ENCODE measurements around the gene SLC7A6. TPM values are rescaled to one million over a fixed set of nuclear protein-coding genes. Genes with fewer than 3 reads are reported as not detected.

The SLC7A6 gene
- total RNA-seq, 2 experiments from 2014 or later, result 53.1 to 79.5 TPM

DNA sequence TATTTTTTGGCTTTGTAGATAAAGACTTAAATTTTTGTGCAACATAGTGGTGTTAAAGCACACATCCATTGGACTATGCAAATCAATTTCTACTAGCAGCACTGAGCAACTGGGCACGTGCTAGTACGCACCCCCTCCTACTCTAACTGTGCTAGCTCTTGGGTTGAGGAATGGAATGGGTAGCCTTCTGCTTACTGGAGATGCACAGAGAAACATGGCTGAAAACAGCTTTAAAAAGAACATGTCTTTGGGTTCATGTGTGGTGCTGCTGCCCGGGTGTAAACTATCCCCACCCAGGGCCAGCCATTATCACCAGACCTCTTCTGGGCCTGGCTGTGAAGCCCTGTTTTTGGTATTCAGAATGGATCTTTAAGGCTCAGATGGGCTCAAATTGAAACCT lies 35.7 kb upstream of the SLC7A6 start:
- Histone ChIP-seq H3K9me2 (ENCODE audit: insufficient read depth, low read length) (no peaks in the 10 kb centered on the region), H3K4me3 (ENCODE audit: low read depth, low read length, poor library complexity, severe bottlenecking) (no peak overlapping the region), H3K36me3 (ENCODE audit: insufficient read depth, low read length) (peaks cover 32% of the 10 kb centered on the region; the same call in 1 of the 2 replicates), H3K4me1 (ENCODE audit: insufficient read depth, low read length, poor library complexity, severe bottlenecking) (peaks cover 35% of the 10 kb centered on the region), H2AFZ (ENCODE audit: low read length) (no peak overlapping the region), H3K27ac (ENCODE audit: low read depth, low read length, poor library complexity, severe bottlenecking) (no peak overlapping the region), H4K20me1 (ENCODE audit: insufficient read depth, low read length) (no peaks in the 10 kb centered on the region), H3K4me2 (ENCODE audit: low read length) (no peak overlapping the region), H3K9me3 (ENCODE audit: low read length) (no peaks in the 10 kb centered on the region), H3K79me2 (ENCODE audit: insufficient read depth, low read depth, low read length) (no peaks in the 10 kb centered on the region)
- BruUV-seq (replicated peaks), result no TSS peak
- CTCF ChIA-PET (ENCODE audit: unreplicated experiment), result interaction anchor here (1.5 kb wide), 1 partner anchor 135 kb away, joined by 8 read pairs; no protein-coding TSS in a partner anchor
- intact Hi-C loops (cut with micrococcal nuclease; ENCODE audit: unreplicated experiment), result loop anchor here (1.0 kb wide), 4 partner anchors 134 to 235 kb away; no protein-coding TSS in a partner anchor
- POLR2A ChIA-PET, result interaction anchor here (0.8 to 1.6 kb wide), 3 partner anchors 144 to 158 kb away, joined by 3 to 9 read pairs (median 6); no protein-coding TSS in a partner anchor
- DNase-seq (ENCODE audit: low spot score), result no peak
- TF ChIP-seq, protein P1, sequence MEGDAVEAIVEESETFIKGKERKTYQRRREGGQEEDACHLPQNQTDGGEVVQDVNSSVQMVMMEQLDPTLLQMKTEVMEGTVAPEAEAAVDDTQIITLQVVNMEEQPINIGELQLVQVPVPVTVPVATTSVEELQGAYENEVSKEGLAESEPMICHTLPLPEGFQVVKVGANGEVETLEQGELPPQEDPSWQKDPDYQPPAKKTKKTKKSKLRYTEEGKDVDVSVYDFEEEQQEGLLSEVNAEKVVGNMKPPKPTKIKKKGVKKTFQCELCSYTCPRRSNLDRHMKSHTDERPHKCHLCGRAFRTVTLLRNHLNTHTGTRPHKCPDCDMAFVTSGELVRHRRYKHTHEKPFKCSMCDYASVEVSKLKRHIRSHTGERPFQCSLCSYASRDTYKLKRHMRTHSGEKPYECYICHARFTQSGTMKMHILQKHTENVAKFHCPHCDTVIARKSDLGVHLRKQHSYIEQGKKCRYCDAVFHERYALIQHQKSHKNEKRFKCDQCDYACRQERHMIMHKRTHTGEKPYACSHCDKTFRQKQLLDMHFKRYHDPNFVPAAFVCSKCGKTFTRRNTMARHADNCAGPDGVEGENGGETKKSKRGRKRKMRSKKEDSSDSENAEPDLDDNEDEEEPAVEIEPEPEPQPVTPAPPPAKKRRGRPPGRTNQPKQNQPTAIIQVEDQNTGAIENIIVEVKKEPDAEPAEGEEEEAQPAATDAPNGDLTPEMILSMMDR (conservative IDR thresholded peaks at IDR 0.05; ENCODE audit: low read length), result no peak
- no peak for TF ChIP-seq EZH2phosphoT487 (IDR thresholded peaks at IDR 0.05; ENCODE audit: borderline replicate concordance, low read depth, low read length)

DNA sequence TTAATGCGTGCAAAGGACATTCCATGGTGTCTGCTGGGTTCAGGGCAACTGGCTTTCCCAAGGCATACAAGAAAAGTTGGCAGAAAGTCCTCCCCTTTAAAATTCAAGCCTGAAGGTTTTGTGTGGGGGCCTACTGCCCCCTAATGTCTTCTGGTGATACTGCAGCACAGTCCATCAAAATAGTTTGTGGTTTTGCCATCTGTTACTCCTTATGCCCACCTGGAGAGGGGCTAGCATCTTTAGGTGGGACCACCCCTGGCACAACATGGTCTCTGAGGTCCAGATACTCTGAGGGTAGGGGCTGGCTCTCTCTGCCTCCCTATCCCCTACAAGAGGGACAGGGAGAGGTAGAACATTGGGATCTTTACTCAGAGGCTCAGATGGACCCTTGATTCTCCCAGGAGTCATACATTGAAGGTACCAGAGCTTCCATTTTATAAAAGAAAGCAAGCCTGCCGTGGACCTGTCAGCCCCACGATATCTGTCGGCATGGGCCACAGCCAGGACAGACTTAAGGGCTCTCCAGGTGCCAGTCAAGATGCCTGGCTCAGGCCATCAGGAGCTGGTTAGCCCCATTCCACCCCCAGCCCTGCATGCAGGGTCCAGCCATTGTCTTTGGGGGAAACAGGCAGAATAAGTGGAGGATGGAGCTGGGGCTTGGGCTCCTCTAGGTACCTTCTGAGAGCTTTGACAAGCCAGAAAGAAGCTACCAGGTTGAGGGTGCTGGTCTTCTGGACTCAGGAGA lies 34.7 kb upstream of the SLC7A6 start:
- no peaks in the 10 kb centered on the region for H3K9me2 ChIP-seq (ENCODE audit: insufficient read depth, low read length)
- H3K36me3 ChIP-seq (ENCODE audit: insufficient read depth, low read length), result peaks cover 32% of the 10 kb centered on the region; the same call in 1 of the 2 replicates
- H3K4me1 ChIP-seq (ENCODE audit: insufficient read depth, low read length, poor library complexity, severe bottlenecking), result peaks cover 44% of the 10 kb centered on the region
- BruUV-seq (replicated peaks), result no TSS peak
- no peak overlapping the region for H3K4me3 ChIP-seq (ENCODE audit: low read depth, low read length, poor library complexity, severe bottlenecking)
- H3K9me3 ChIP-seq (ENCODE audit: low read length), result no peaks in the 10 kb centered on the region
- ChIA-PET POLR2A (no interaction called here), CTCF (ENCODE audit: unreplicated experiment) (no interaction called here)
- intact Hi-C loops (cut with micrococcal nuclease; ENCODE audit: unreplicated experiment), result loop anchor here (1.0 kb wide), 4 partner anchors 135 to 236 kb away; no protein-coding TSS in a partner anchor
- H4K20me1 ChIP-seq (ENCODE audit: insufficient read depth, low read length), result no peaks in the 10 kb centered on the region
- DNase-seq (ENCODE audit: low spot score), result peak; percentile 71
- no peak overlapping the region for H2AFZ ChIP-seq (ENCODE audit: low read length)
- H3K27ac ChIP-seq (ENCODE audit: low read depth, low read length, poor library complexity, severe bottlenecking), result no peak overlapping the region
- no peaks in the 10 kb centered on the region for H3K79me2 ChIP-seq (ENCODE audit: insufficient read depth, low read depth, low read length)
- TF ChIP-seq, protein P1 (conservative IDR thresholded peaks at IDR 0.05; ENCODE audit: low read length), result peak; percentile 97
- no peak for TF ChIP-seq EZH2phosphoT487 (IDR thresholded peaks at IDR 0.05; ENCODE audit: borderline replicate concordance, low read depth, low read length)
- no peak overlapping the region for H3K4me2 ChIP-seq (ENCODE audit: low read length)

DNA sequence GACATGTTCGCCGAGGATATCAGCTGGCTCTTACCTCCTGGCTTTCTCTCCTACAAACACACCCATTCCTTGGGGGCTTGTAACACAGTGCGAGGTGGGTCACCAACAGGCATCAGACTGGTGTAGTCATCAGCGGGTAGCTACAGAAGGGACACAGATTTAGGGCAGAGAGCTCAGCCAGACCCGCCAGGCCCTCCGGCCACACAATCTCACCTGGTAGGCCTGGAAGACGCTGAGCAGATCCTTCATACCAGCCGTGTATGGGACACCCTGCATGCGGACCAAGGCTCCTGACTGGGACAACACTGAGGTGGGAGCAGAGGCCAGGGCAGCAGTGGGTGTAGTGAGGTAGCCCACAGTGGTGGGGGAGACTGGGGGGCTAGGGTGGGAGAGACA lies 34.2 kb upstream of the SLC7A6 start:
- H3K79me2 ChIP-seq (ENCODE audit: insufficient read depth, low read depth, low read length), result no peaks in the 10 kb centered on the region
- H3K4me3 ChIP-seq (ENCODE audit: low read depth, low read length, poor library complexity, severe bottlenecking), result no peak overlapping the region
- intact Hi-C loops (cut with micrococcal nuclease; ENCODE audit: unreplicated experiment), result no loop called here
- TF ChIP-seq, protein P1 (conservative IDR thresholded peaks at IDR 0.05; ENCODE audit: low read length), result no peak
- no peak for TF ChIP-seq EZH2phosphoT487 (IDR thresholded peaks at IDR 0.05; ENCODE audit: borderline replicate concordance, low read depth, low read length)
- H3K9me3 ChIP-seq (ENCODE audit: low read length), result no peaks in the 10 kb centered on the region
- no peak overlapping the region for H3K27ac ChIP-seq (ENCODE audit: low read depth, low read length, poor library complexity, severe bottlenecking)
- ChIA-PET POLR2A (no interaction called here), CTCF (ENCODE audit: unreplicated experiment) (no interaction called here)
- H3K36me3 ChIP-seq (ENCODE audit: insufficient read depth, low read length), result peaks cover 32% of the 10 kb centered on the region; the same call in 1 of the 2 replicates
- H2AFZ ChIP-seq (ENCODE audit: low read length), result no peak overlapping the region
- DNase-seq (ENCODE audit: low spot score), result no peak
- peaks cover 48% of the 10 kb centered on the region for H3K4me1 ChIP-seq (ENCODE audit: insufficient read depth, low read length, poor library complexity, severe bottlenecking)
- BruUV-seq (replicated peaks), result no TSS peak
- H4K20me1 ChIP-seq (ENCODE audit: insufficient read depth, low read length), result no peaks in the 10 kb centered on the region
- no peak overlapping the region for H3K4me2 ChIP-seq (ENCODE audit: low read length)
- no peaks in the 10 kb centered on the region for H3K9me2 ChIP-seq (ENCODE audit: insufficient read depth, low read length)

All from OCI-LY7 (cell line).